Measurements from ENCODE around the gene C2CD4D.

DNA sequence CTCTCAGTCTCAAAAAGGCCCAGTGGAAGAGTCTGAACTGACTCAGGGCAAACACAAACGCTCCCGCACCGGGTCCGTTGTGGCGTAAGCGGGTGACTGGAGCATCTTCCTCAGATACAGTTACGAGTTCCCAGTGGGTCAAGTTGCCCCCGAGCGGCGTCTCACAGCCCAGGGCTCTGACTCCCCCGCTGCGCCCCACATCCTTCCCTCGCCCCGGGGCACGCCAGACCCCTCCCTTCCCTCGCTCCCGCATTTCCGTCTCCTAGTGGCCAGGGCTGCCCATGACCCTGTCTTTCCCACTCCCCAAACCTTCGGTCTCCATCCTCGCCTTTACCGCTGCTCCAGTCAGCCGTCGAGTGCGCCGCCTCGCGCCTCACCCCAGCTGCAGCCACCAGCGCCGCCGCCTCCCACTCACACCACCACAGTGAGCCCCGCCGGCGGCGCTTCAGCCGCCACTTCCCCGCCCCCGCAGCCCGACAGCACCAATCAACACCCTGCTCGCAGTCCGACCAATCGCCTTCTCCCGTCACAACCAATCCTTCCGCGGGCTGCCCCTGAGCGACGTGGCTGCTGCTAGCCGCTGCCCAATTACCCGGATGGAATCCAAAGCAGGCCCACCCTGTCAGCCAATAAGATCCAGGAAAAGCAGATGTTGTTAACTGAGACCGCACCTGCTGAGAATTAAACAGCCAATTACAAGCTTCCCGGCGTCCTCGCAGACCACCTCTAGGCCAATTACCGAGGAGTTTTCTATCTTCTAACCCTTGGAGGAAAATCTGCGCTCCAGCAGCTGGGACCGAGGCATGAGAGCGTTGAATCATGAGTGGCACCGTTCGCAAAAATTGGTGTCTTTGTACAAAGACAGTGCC is 49.3 kb downstream of the C2CD4D start, which contains the start of gene TDRKH:
- no peak for TF ChIP-seq ZNF274 (IDR thresholded peaks at IDR 0.05; ENCODE audit: low read depth, low read length)
- TF ChIP-seq SUZ12 (IDR thresholded peaks at IDR 0.05; ENCODE audit: extremely low read depth, insufficient read depth, insufficient read length), result no peak
